Amygdala (tissue), 56 donors: ENCODE measurements around the gene ALDH16A1.
A peak's percentile ranks its signal among the peaks of the same experiment; 100 is the strongest.

Source experiments
- DNase-seq, 56 donors: peaks; one replicate each; lab custom pipeline; 2025; lab: John Stamatoyannopoulos, UW

ALDH16A1 gene

DNA sequence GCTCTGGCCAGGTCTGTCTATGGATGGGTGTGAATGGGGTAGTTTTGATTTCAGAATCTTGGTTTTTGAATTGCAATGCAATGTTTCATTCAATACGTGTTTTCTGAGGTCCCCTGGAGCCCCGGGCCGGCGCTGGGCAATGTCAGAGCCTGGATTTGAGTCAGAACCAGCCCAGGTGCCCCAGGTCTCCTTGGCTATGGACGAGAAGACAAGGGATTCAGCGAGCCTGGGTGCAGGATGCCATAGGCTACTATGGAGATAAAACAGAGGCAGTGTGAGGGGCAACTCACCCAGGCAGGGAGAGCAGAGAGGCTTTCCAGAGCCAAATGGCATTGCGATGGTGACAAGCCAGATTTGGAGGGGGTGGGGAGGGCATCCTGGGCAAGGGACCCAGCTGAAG lies 33.2 kb downstream of the ALDH16A1 start:
- no peak for DNase-seq

DNA sequence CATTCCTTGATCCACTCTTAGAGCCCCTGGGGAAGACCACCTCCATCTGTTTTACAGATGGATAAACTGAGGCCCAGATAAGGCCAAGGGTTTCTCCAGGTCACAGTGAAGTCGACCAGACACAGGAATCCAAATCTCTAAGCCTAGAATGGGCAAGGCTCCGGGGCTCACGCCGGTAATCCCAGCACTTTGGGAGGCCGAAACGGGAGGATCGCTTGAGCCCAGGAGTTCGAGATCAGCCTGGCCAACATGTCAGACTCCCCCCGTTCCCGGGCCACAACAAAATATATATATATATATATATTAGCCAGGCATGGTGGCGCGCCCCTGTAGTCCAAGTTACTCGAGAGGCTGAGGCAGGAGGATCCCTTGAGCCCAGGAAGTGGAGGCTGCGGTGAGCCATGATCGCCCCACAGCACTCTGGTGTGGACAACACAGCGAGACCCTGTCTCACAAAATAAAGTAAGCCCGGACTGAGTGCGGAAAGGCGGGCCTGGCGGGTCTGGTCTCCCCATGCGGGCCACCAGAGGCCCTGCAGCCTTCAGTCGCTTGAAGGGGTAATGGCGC lies 33.8 kb downstream of the ALDH16A1 start:
- no peak for DNase-seq

DNA sequence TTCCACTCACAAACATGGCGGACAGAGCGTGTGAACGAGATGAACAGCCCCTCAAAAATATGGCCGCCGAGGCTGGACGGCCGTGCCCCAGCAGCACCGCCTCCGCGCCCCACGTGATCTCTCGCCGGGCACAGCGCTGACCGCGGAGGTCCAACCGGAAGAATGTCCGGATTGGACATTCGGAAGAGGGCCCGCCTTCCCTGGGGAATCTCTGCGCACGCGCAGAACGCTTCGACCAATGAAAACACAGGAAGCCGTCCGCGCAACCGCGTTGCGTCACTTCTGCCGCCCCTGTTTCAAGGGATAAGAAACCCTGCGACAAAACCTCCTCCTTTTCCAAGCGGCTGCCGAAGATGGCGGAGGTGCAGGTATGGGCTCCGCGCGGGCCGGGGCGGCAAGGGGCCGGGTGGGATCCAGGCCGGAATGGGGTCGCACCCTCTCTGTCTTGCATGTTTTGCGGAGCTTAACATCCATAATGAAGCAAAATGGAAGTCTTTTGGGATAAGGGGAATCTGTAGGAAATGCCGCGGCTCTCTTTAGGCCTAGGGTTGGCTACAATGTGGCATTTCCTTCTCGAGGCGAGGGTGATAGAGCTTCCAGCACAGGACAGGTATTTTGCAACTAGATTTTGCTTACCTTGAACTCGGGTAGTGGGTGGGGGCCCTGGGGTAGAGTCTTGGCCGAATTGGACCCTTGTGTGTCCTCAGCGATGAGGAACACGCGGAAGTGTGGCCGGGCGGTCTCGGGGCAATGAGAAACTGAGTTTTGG lies 34.4 kb downstream of the ALDH16A1 start, which contains the start of gene RPL13A:
TSS of gene RPL13A (plus strand) at position 332 of the 769 bp plus-strand sequence. CDS start at position 354, 22 bp downstream.
- DNase-seq, result peak; percentile 59 to 100 (median 98)

DNA sequence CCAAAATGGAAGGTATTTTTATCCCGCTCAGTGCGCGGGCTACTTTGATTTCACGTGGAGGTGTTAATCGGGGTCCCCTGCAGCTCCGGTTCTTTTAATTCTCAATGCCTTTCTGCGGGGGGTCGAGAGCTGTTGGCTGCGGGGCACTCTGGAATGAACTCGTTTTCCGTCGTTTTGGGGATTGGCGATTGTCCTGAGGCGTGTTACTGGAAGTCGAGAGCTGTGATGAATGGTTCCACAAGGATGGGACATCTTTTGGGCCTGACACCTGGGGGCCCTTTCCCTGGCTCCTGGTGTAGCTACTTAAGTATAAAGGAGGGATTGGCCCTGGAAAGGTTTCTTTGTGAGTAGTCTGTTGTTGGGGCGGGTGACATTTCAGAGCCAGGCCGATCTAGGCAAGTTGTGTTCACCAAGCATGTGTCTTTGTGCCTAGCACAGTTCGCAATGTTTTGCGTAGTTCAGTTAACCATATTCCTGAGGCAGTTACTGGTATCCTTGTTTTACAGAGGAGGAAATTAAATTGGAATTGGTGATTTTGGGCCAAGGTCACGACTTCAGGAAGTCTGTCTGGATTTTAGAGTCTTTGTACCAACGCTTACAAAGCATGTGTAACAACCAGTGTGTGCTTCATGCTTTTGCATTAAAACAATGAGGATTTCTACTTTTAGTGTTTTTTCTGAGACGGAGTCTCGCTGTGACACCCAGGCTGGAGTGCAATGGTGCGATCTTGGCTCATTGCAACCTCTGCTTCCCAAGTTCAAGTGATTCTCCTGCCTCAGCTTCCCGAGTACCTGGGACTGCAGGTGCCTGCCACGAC lies 35.2 kb downstream of the ALDH16A1 start:
- DNase-seq, result no peak

DNA sequence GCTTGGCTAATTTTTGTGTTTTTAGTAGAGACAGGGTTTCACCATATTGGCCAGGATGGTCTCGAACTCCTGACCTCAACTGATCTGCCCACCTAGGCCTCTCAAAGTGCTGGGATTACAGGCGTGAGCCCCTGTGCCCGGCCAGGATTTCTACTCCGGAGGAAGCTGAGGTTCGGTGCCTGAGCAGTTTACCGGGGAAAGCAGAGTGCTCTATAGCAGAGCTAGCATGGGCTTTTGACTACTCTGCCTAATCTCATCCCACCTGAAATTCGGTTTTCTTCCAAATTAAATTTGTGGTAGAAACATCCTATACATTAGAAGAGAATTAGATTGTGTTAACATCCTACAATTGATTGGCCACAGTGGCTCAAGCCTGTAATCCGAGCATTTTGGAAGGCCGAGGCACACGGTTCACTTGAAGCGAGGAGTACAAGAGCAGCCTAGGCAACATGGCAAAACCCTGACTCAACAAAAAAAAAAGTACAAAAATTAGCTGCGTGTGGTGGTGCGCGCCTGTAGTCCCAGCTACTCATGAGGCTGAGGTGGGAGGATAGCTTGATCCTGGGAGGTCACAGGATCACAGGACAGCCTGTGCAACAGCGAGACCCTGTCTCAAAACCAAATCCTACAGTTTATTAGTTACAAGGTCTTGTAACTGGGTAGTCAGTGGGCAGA lies 36.0 kb downstream of the ALDH16A1 start:
- DNase-seq, result no peak

DNA sequence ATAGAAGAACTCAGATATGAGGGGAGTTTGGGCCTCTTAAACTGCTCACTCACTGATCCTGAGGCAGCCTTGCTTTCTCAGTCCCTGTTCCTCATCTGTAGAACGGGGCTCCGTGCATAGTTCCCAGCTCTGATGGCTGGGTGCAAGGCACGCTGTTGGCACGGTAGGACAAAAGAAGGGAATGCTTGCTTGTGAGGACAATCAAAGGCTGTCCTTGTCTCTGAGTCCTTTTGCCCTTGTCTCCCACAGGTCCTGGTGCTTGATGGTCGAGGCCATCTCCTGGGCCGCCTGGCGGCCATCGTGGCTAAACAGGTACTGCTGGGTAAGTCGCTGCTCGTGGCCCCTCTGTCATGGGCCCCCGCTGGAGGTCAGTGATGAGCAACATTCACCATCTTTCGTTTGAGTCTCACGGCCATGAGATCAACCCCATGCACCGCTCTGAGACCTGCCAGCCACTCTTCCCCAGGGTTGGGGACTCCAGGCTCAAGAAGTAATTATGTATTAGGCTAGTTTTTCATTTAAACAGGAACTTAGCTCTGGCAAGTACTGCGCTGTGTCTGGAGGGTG lies 36.7 kb downstream of the ALDH16A1 start:
- DNase-seq, result no peak

DNA sequence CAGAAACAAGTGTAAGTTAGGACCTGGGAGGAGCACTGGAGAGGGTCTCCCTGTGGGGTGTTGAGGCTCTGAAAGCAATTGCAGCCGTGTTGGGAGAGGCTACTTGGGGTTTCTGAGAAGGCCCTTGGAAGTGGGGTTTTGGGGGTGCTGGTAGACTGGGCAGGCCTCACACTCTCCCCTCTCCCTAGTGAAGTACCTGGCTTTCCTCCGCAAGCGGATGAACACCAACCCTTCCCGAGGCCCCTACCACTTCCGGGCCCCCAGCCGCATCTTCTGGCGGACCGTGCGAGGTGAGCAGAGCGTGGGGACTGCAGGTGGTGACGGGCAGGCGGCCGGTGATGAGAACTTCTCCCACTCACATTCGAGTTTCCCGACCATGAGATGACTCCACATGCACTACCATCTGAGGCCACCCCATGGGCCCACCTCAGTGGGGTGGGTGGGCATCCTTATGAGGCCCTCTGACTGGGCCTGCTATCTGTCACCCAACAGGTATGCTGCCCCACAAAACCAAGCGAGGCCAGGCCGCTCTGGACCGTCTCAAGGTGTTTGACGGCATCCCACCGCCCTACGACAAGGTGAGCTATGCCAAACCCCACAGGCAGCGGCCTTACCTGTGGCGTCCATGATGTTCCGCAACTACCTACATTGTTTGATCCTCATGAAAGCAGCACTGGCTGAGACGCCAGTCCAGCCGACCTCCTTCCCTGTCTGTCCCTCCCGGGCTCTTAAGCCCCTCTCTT lies 37.4 kb downstream of the ALDH16A1 start:
- no peak for DNase-seq

DNA sequence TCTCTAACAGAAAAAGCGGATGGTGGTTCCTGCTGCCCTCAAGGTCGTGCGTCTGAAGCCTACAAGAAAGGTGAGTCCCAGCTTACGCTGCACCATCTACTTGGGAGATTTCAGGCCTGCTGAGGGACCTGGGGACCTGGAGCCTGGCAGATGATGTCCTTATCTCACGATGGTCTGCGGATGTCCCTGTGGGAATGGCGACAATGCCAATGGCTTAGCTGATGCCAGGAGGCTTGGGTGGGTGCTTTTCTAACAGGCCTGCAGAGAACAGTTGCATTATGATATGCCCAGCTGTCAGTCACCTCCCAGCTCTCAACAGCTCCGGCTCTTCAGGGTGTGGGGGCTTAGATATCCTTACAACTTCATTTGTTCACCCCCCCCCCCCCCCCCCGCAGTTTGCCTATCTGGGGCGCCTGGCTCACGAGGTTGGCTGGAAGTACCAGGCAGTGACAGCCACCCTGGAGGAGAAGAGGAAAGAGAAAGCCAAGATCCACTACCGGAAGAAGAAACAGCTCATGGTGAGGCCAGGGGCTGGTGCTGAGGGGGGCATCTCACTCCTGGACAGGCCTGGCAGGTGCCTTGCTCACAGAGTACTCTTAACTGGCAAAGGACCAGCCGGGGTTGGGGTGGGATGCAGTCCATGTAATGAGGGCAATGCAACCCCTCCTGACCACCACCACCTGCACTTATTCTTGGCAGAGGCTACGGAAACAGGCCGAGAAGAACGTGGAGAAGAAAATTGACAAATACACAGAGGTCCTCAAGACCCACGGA lies 38.2 kb downstream of the ALDH16A1 start:
- no peak for DNase-seq

DNA sequence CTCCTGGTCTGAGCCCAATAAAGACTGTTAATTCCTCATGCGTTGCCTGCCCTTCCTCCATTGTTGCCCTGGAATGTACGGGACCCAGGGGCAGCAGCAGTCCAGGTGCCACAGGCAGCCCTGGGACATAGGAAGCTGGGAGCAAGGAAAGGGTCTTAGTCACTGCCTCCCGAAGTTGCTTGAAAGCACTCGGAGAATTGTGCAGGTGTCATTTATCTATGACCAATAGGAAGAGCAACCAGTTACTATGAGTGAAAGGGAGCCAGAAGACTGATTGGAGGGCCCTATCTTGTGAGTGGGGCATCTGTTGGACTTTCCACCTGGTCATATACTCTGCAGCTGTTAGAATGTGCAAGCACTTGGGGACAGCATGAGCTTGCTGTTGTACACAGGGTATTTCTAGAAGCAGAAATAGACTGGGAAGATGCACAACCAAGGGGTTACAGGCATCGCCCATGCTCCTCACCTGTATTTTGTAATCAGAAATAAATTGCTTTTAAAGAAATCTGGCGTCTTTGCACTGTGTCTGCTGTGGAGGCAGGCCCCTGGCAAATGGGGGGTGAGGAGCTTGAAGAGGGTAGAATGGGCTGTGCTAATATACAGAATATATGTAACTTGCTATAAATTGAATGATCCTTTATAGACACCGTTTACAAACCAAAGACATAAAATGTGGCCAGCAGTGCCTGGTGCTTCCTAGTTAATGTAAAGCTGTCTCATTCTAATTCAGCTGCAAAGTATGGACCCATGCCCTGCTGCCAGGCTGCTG lies 39.0 kb downstream of the ALDH16A1 start:
- no peak for DNase-seq

DNA sequence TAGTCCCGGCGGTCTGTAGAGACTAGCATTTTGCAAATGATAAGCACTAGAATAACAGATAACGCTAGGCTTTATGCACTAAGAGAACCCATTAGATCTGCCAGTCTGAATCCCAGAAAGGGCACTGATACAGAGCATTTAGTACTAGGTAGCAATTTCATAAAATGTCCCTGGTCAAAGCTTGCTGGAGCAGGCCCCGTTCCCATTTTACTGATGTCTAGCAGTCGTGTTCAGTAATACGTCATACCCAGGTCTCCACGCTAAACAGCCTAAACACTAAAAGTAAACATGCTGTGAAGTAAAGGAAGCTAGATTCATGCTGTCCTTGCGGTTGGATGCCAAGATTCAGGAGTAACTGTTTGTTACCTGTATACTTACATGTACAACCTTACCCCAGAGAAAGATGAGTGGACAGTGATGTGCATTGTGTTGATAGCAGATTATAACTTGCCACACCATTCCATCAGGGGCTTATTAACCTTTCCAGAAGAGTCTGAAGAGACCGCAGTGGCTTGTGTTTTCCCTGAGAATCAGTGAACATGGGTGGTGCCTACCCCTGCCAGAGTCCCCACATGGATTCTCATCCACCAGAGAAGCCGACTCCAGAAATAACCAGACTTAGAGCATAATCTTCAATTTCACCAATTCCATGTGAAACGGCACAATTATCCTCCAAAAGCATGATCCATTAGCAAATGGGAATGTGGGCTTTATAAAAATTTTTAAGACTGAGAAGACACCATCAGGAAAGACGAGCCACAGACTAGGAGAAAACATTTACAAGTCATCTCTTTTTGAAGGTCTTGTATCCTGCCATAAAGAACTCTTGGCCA lies 39.8 kb downstream of the ALDH16A1 start:
- no peak for DNase-seq

DNA sequence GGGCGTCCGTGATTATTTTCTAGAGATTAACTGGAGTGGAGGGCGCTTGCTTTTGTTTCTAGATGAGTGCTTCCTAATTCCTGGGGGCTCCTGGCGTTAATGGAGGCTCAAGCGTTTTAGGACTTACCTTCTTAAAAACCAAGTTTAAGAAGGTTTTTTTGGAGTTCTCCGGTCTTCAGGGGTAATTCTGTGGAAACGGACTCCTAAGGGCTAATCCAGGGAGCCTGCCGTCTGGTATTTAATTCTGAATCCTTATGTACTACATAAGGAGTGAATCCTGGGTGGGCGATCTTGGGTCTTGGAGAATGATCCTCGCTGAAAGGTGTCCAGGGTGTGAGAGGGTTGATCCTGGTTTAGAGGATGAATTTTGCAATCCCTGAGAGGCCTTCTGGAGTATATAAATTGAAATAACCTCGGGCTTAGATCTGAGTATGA lies 43.6 kb downstream of the ALDH16A1 start:
- DNase-seq, result no peak

DNA sequence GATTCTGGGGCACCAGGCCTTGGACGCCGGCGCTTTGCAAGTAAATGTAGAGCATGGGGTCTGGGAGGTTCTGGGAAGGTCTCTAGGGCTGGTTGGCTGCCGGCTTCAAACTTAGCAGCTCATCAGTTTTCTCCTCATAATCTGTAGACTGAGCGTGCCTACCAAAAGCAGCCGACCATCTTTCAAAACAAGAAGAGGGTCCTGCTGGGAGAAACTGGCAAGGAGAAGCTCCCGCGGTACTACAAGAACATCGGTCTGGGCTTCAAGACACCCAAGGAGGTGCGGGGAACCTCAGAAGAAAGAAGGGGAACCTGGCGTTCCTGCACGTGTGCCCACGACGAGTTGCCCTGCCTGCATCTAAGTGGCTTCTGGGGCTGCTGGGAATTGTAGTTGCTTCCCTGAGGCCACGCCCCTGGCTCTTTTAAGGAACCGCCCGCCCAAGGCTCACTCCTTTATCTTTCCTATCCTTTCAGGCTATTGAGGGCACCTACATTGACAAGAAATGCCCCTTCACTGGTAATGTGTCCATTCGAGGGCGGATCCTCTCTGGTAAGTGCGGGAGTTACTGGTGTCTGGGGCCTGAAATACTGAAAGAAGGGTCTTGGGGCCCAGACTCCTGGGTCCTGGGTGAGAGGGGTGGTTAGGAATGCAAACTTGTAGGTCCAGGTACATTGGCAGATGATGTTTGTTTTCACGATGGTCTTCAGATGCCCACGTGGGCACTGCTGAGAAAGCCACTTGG lies 44.2 kb downstream of the ALDH16A1 start:
- peak in 13 of 56 donors; percentile 6 to 39 (median 20) for DNase-seq

DNA sequence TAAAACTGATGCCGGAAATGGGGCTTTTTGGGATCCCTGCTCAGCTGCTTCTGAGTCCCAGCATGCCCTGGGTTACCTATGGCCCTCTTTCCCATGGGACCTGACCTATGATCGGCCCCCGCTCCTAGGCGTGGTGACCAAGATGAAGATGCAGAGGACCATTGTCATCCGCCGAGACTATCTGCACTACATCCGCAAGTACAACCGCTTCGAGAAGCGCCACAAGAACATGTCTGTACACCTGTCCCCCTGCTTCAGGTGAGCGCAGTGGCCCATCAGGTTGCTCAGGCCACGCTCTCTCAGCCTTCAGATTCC lies 44.7 kb downstream of the ALDH16A1 start:
- DNase-seq, result no peak

DNA sequence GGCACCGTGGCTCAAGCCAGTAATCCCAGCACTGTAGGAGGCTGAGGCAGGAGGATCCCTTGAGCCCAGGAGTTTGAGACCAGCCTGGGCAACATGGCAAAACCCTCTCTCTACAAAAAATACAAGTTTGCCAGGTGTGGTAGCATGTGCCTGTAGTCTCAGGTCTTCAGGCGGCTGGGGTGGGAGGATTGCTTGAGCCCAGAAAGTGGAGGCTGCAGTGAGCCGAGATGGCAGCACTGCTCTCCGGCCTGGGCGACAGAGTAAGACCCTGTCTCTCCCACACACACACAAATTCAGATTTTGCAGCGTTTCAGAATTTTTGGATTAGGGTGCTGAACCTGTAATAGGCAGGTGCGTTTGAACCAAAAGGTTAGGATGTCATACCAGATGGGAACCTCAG lies 45.5 kb downstream of the ALDH16A1 start:
- no peak for DNase-seq

DNA sequence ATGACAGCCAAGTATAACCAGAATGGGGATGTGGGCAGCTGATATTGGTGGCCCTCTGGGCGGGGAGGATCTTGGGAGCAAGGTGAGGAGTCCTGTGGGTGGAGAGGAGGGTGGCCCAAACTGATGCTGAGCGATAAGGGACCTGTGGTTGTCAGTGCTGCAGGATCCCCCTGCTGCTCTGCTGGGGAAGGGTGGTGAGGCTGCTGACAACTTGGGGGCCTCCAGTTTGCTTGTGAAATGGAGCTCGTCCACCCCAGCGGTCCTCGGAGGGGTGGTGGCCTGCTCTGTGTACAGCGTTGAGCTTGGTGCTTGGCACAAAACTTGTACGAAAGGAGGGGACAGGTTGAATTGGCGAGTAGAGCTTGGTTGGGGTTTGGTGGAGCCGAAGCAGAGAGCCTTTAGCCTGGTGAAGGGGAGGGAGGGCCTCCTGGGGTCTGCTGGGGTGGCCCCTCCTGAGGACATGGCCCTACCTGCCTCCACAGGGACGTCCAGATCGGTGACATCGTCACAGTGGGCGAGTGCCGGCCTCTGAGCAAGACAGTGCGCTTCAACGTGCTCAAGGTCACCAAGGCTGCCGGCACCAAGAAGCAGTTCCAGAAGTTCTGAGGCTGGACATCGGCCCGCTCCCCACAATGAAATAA lies 46.1 kb downstream of the ALDH16A1 start:
- no peak for DNase-seq
